Stimulated activated CD4-positive, alpha-beta T cell treated with anti-CD3 and anti-CD28 coated beads, Interleukin-15, amount 100 ng/mL, for 24 hours (primary cell): ENCODE measurements around the gene MAGEB6.
"Not testable (repeated sequence)": the region's sequence is repeated elsewhere in the genome, so short reads cannot be mapped to it uniquely, and the experiment has no call there.

Experiments
- DNase-seq: peaks from one replicate; pipeline ENCODE4 v3.0.0-alpha.2; 2020

MAGEB6 gene, protein sequence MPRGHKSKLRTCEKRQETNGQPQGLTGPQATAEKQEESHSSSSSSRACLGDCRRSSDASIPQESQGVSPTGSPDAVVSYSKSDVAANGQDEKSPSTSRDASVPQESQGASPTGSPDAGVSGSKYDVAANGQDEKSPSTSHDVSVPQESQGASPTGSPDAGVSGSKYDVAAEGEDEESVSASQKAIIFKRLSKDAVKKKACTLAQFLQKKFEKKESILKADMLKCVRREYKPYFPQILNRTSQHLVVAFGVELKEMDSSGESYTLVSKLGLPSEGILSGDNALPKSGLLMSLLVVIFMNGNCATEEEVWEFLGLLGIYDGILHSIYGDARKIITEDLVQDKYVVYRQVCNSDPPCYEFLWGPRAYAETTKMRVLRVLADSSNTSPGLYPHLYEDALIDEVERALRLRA

DNA sequence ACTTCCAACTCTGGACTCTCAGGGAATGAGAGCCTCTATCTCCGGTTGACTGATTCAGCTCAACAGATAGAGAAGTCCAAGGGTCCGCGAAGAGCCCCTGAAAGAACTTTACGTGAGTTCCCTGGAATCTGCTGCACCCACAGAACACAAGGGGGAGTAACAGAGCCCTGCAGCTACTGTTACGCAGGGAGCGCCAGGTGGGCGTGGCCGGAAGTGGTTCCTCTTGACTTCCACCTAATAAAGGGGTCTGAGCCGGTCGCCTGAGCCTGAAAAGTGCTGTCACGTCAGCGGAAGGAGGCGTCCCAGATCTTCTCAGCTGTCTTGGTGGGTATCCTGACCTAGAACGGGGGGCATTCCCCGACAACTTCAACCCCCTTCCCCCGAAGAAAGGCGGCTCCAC, at the start of gene MAGEB6:
TSS of gene MAGEB6 (plus strand) at position 237 of the 400 bp plus-strand sequence. CDS start 1,407 bp downstream, outside the sequence.
- no peak for DNase-seq

DNA sequence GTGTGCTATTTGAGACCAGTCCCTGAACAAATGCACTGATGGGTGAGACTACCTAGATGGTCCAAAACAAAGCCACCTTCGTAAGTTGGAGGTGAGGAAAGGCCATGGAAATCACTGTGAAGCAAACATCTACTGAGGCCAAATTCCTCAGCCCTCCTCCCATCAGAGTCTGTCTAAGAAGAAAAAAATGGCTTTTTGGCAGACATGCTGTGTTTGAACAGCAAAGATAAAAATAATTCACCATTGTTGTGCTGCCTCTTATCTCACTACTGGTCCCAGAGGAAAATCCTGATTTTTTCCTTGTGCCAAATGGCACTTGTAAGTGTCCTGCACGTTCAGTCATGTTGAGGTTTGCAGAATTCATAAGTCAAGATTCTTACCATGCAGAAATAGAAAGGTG, 46.2 kb upstream of the MAGEB6 start:
- DNase-seq = no peak

DNA sequence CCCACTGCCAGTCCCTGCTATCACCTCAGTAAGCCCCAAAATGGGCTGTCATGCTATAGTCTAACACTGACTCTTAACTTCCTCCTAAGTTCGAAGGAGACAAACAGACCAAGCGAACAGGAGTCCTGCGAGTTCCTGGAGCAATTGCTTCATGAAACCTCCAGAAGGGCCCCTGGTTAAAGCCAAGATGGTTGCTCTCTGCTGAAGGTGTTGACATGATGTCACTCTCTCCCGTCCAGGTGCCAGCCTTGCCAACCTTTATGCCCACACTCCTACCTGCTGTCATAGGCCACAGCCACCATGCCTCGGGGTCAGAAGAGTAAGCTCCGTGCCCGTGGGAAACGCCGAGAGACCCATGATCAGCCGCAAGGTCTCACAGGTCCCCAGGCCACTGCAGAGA, 31.9 kb upstream of the MAGEB6 start, which contains the start of gene MAGEB6B:
TSS of gene MAGEB6B (plus strand) at position 301 of the 400 bp plus-strand sequence. CDS start at position 301, 0 bp downstream.
- no peak for DNase-seq

DNA sequence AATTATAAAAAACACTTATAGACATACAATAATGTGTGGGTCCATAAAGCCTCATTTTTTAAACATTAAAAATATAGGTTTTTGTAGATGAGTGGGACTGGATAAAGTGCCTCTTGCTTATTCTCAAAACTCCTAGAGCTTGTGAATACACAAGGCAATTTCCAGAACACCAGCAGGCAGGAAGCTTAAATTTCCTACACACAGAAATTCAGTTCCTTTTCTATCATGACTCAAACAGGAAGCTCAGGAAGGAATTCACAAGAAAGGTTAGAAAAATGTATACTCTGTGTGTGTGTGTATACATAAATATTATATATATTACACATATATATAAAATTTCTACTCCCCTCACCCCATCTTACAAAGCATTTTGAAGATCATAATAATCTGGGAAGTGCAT, 11.3 kb downstream of the MAGEB6 start:
- DNase-seq = no peak

DNA sequence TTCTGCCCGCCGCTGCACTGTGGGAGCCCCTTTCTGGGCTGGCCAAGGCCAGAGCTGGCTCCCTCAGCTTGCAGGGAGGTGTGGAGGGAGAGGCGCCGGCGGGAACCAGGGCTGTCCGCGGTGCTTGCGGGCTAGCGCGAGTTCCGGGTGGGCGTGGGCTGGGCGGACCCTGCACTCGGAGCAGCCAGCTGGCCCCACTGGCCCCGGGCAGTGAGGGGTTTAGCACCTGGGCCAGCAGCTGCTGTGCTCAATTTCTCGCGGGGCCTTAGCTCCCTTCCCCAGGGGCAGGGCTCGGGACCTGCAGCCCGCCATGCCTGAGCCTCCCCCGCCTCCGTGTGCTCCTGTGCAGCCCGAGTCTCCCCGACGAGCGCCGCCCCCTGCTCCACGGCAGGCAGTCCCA, 12.5 kb downstream of the MAGEB6 start:
- not testable (repeated sequence) for DNase-seq

DNA sequence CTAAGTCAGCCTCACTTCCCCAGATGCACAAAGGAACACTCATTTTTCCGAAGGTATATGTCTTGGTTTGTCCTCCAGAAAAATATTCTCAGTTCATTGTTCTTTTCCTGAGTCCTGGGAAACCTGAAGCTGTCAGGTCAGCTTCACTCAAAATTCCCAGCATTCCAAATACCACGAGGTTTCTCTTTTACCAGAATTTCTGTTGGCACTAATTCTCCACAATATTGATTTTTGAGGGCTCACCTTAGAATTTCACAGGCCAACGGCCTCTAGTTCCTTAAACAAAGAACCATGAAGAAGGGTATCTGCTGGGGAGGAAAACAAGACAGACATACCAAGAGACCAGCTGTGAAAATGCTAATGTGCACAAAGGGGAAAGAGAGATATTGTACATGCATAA, 15.8 kb downstream of the MAGEB6 start:
- DNase-seq = no peak

DNA sequence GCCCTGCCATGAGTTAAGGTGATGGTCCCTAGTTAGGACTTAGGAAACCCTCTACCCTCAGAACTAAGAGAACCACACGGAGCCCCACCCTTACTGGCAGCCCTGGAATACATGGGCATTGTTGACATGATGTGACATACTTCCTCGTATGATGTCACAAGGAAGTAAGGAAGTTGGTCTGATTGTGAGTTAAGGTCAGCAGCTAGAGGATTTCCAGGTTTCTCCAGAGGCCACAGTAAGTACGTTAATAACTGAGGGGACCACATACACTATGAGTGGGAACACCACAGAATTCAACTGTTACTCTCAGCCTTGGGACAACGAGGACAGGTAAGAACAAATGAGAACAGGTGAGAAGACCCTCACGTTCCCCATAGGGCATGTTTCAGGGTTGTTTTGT, 23.6 kb downstream of the MAGEB6 start, which contains the start of gene MAGEB5:
TSS of gene MAGEB5 (plus strand) at position 301 of the 400 bp plus-strand sequence. CDS start 1,133 bp downstream, outside the sequence.
- DNase-seq = no peak

DNA sequence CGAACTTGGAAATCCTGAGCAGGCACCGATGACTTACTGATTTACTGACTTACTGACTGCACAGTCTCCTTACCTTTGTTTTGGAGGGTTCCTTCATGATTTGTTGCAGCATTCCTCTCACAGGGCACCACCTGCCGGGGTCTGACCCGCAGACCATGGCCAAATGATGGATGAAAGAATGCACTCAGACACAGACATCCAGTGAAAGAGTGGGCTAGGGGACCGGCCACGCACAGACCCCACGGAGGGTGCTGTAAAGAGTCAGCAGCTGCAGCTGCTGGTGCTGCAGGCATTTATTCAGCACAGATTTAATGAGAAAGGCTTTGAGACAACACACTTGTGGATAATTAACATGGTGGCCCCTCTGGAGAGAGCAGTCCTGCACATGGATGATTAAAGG, 27.1 kb downstream of the MAGEB6 start:
- DNase-seq = no peak

DNA sequence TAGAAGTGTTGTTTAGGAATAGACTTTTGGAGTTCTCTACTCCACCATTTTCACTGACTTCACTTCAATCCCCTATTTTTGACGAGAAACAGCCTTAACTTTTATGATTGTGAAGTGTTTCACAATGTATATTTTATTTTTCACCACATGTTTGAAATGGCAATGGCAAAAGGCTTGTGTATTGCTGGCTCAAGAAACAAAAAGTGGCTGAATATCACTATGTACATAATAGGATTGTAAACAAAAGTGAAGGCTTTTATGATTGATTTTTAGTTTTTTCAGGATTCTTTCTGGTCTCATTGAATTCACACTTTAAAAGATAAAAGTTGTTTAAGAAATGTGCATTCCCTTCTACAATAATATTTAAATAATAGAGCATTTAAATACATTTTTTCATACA, 41.9 kb downstream of the MAGEB6 start:
- no peak for DNase-seq
